GM12878 (cell line): ENCODE data around the gene SEC24A. TPM values are rescaled to one million over a fixed set of nuclear protein-coding genes. Genes with fewer than 3 reads are reported as not detected.

ENCODE experiments used
- ATAC-seq: fragments of 200-7000 bp; cut with Tn5 transposase; 3 replicates; pipeline ENCODE4 v1.9.1; 2020; ENCODE audit warnings: mild to moderate bottlenecking, moderate library complexity
- Bru-seq: library from RNA; stranded (reverse); fragments of 400-500 nt; gene quantifications from one replicate; lab custom pipeline; 2021; lab: Mats Ljungman, UMichigan
- BruChase-seq, 2 experiments: library from RNA; stranded (reverse); fragments of 400-500 nt; gene quantifications; one replicate each; lab custom pipeline; 2021; lab: Mats Ljungman, UMichigan
- BruUV-seq: library from RNA; stranded (reverse); fragments of 400-500 nt; replicated peaks from 2 replicates; lab custom pipeline; 2021; lab: Mats Ljungman, UMichigan
- CTCF ChIA-PET: fragments of 300-600 bp; sonication (Branson Sonifier 250); formaldehyde crosslinking; extraction: SDS; loops from one replicate; lab custom pipeline; 2021; ENCODE audit warnings: inconsistent platforms; lab: Yijun Ruan, JAX
- POLR2A ChIA-PET: fragments of 350-600 bp; formaldehyde crosslinking; extraction: SDS; loops from one replicate; lab custom pipeline; 2021; ENCODE audit warnings: inconsistent platforms; lab: Charles Lee
- RAD21 ChIA-PET: fragments of 300-600 bp; sonication (Branson Sonifier 250); formaldehyde crosslinking; loops from one replicate; lab custom pipeline; 2023; ENCODE audit warnings: antibody characterized with exemption; ENCODE audit not compliant: unreplicated experiment; lab: Charles Lee
- SMC1A ChIA-PET: fragments of 300-600 bp; sonication (Branson Sonifier 250); formaldehyde crosslinking; loops from one replicate; lab custom pipeline; 2023; ENCODE audit not compliant: unreplicated experiment, uncharacterized antibody; lab: Charles Lee
- DNase-seq: peaks from one replicate; pipeline ENCODE4 v3.0.0-alpha.2; 2011; ENCODE audit warnings: low read depth, low spot score
- FAIRE-seq: peaks from 3 replicates; lab custom pipeline; 2011; peaks lifted over from hg19 to GRCh38; lab: Jason Lieb, UNC
- H2AFZ ChIP-seq: 2 replicates; pipeline ENCODE4 v1.6.0; 2011; ENCODE audit warnings: low read depth, low read length, control low read depth; ENCODE audit not compliant: control insufficient read depth
- H3K27ac ChIP-seq: 2 replicates; pipeline ENCODE4 v1.5.1; 2011; ENCODE audit warnings: control low read depth; ENCODE audit not compliant: control insufficient read depth, insufficient read depth
- H3K27me3 ChIP-seq, 2 experiments: replicated peaks in 1 of 2; 2 replicates each; pipeline versions ENCODE4 v1.6.0 to v1.6.1; 2011; ENCODE audit warnings: low read length in 1 of 2; ENCODE audit not compliant: control insufficient read depth in 2 of 2, insufficient read depth in 2 of 2
- H3K36me3 ChIP-seq, 2 experiments: 2 replicates each; pipeline ENCODE4 v1.5.1; 2011; ENCODE audit warnings: low read length in 1 of 2; ENCODE audit not compliant: control insufficient read depth in 2 of 2, insufficient read depth in 2 of 2
- H3K4me1 ChIP-seq: 2 replicates; pipeline ENCODE4 v1.6.1; 2011; ENCODE audit warnings: mild to moderate bottlenecking, low read length, moderate library complexity, mixed read lengths; ENCODE audit not compliant: control insufficient read depth, insufficient read depth
- H3K4me2 ChIP-seq: 2 replicates; pipeline ENCODE4 v1.6.0; 2011; ENCODE audit warnings: control low read depth; ENCODE audit not compliant: control insufficient read depth, insufficient read depth
- H3K4me3 ChIP-seq: fragments of 200-600 bp; sonication (generic); 2 replicates; pipeline ENCODE4 v1.5.1; 2016
- H3K79me2 ChIP-seq: 2 replicates; pipeline ENCODE4 v1.6.0; 2011; ENCODE audit warnings: low read length; ENCODE audit not compliant: control insufficient read depth, insufficient read depth
- H3K9ac ChIP-seq: 2 replicates; pipeline ENCODE4 v1.8.0; 2011; ENCODE audit warnings: low read length, control low read depth, mixed read lengths; ENCODE audit not compliant: control insufficient read depth, insufficient read depth
- H3K9me3 ChIP-seq: replicated peaks from 3 replicates; pipeline ENCODE4 v1.5.1; 2011; ENCODE audit warnings: mild to moderate bottlenecking, low read length; ENCODE audit not compliant: control insufficient read depth, insufficient read depth
- H4K20me1 ChIP-seq: 2 replicates; pipeline ENCODE4 v1.6.0; 2011; ENCODE audit not compliant: control insufficient read depth, insufficient read depth
- CREB1 ChIP-seq: IDR thresholded peaks from 2 replicates; pipeline ENCODE4 v1.6.1; 2012; ENCODE audit warnings: low read depth, mild to moderate bottlenecking, inconsistent platforms
- EGR1 ChIP-seq, 2 experiments: IDR thresholded peaks; 1 replicate in 1 of 2; 2 replicates in 1 of 2; pipeline ENCODE4 v1.6.1; 2011 to 2012; ENCODE audit warnings: low read depth in 2 of 2, low read length in 2 of 2, borderline replicate concordance in 1 of 2, mild to moderate bottlenecking in 1 of 2, moderate library complexity in 1 of 2
- HDAC2 ChIP-seq: fragments of 200-600 bp; sonication (generic); IDR thresholded peaks from 2 replicates; pipeline ENCODE4 v1.6.1; 2017
- IRF4 ChIP-seq: IDR thresholded peaks from 2 replicates; pipeline ENCODE4 v1.6.1; 2011; ENCODE audit warnings: low read depth, low read length
- JUNB ChIP-seq: IDR thresholded peaks from 2 replicates; pipeline ENCODE4 v1.6.1; 2016; ENCODE audit warnings: antibody characterized with exemption, mild to moderate bottlenecking
- PAX8 ChIP-seq: fragments of 450-650 bp; IDR thresholded peaks from 2 replicates; pipeline ENCODE4 v1.6.1; 2017; ENCODE audit warnings: mild to moderate bottlenecking, moderate library complexity
- RB1 ChIP-seq: fragments of 450-650 bp; formaldehyde crosslinking; IDR thresholded peaks from 2 replicates; pipeline ENCODE4 v1.6.1; 2017; ENCODE audit warnings: mild to moderate bottlenecking, borderline replicate concordance
- SMAD1 ChIP-seq: fragments of 450-650 bp; IDR thresholded peaks from 2 replicates; pipeline ENCODE4 v1.6.1; 2018; ENCODE audit warnings: mild to moderate bottlenecking, low read depth; ENCODE audit not compliant: partially characterized antibody
- SMAD5 ChIP-seq: IDR thresholded peaks from 2 replicates; pipeline ENCODE4 v1.6.1; 2016; ENCODE audit warnings: antibody characterized with exemption, low read depth
- TAF1 ChIP-seq: IDR thresholded peaks from 2 replicates; pipeline ENCODE4 v1.6.1; 2011; ENCODE audit warnings: mild to moderate bottlenecking, low read depth, low read length, borderline replicate concordance
- ZNF622 ChIP-seq: fragments of 450-650 bp; IDR thresholded peaks from 2 replicates; pipeline ENCODE4 v1.6.1; 2017; ENCODE audit warnings: mild to moderate bottlenecking, inconsistent platforms
- ZNF687 ChIP-seq: fragments of 450-650 bp; IDR thresholded peaks from 2 replicates; pipeline ENCODE4 v1.6.1; 2017; ENCODE audit warnings: mild to moderate bottlenecking, moderate library complexity
- WGBS: methylation state at CpG from one replicate; pipeline ENCODE4 v1.1.6; 2016; ENCODE audit warnings: low lambda C conversion rate; ENCODE audit not compliant: insufficient replicate concordance, insufficient coverage; ENCODE audit errors: missing lambda C conversion rate; 5-methylcytosine and 5-hydroxymethylcytosine counted together
- in situ Hi-C: fragments of 300-500 bp; cut with MboI; formaldehyde crosslinking; loops from 9 replicates; pipeline ENCODE4 v1.14.3; 2018; ENCODE audit warnings: mixed read lengths
- intact Hi-C: fragments of 100-400 bp; cut with micrococcal nuclease; formaldehyde crosslinking; loops from one replicate; pipeline ENCODE4 v1.14.2; 2022; ENCODE audit not compliant: unreplicated experiment
- long read RNA-seq, 2 experiments: library from polyadenylated mRNA; unstranded; transcript quantifications; one replicate each; pipeline ENCODE4 v2.0.0, GENCODE V29; 2019 to 2020
- polyA minus RNA-seq, 3 experiments: library from RNA; depleted of rRNA, polyadenylated mRNA; stranded (reverse); fragments of >200 nt; gene quantifications; 2 replicates each; pipeline ENCODE4 v1.2.3, GENCODE V29; 2011
- polyA plus RNA-seq, 11 experiments: library from polyadenylated mRNA; depleted of rRNA in 4 of 11; unstranded in 6 of 11; stranded (reverse) in 5 of 11; fragments of >200 nt; fragmentation: Nextera tagmentation in 4 of 11; fragmentation: Illumina TruSeq in 1 of 11; extraction: Ambion mirVana in 4 of 11; extraction: Trizol in 1 of 11; gene quantifications; 1 replicate in 1 of 11; 2 replicates in 10 of 11; pipeline versions ENCODE4 v1.2.1 to v1.2.3, GENCODE V29; 2011 to 2016; ENCODE audit warnings: inconsistent platforms in 2 of 11, missing spikeins in 2 of 11, low read depth in 1 of 11
- total RNA-seq, 4 experiments: library from RNA; depleted of rRNA in 3 of 4; stranded (reverse); fragments of >200 nt in 3 of 4; fragmentation: Illumina TruSeq in 1 of 4; extraction: Trizol in 1 of 4; gene quantifications; 2 replicates each; pipeline versions ENCODE4 v1.2.1 to v1.2.3, GENCODE V29; 2013 to 2021
- TF ChIP-seq, protein P1 (sequence below): fragments of 450-650 bp; IDR thresholded peaks from 2 replicates; pipeline ENCODE4 v1.6.1; 2016; ENCODE audit warnings: mild to moderate bottlenecking

The SEC24A gene
- 66.8 and 76.2 TPM in 2 replicates for total RNA-seq (2013; cell fraction: nucleolus; rRNA removed)
- total RNA-seq (2014; rRNA removed) (14.6 and 16.6 TPM in 2 replicates), total RNA-seq (2014; rRNA removed; fragmentation: Illumina TruSeq; extraction: Trizol) (22.4 and 22.6 TPM in 2 replicates), total RNA-seq (2021) (26.2 and 26.6 TPM in 2 replicates), polyA plus RNA-seq (2011; rRNA removed) (52.2 and 62.2 TPM in 2 replicates), polyA plus RNA-seq (2014; fragmentation: Illumina TruSeq; extraction: Trizol) (26.3 and 31.4 TPM in 2 replicates), polyA plus RNA-seq (2014; fragmentation: Nextera tagmentation; extraction: Ambion mirVana) (10 to 100 TPM in 1 of 2 experiments, 1 to 10 TPM in 1; 7.1 to 12.5 TPM), polyA plus RNA-seq (2014; rRNA removed) (14.4 and 15.8 TPM in 2 replicates), polyA plus RNA-seq (2016; fragmentation: Nextera tagmentation; extraction: Ambion mirVana) (10 to 100 TPM; 23.2 to 23.3 TPM), polyA minus RNA-seq (2011; rRNA and poly(A)+ RNA removed) (72.9 and 82.0 TPM in 2 replicates), Bru-seq, nascent RNA (percentile 86 among the genes with signal in this experiment), BruChase-seq, experiment 1, labeled RNA remaining after a 6-hour chase (percentile 90 among the genes with signal in this experiment), BruChase-seq, experiment 2, labeled RNA remaining after a 2-hour chase (percentile 91 among the genes with signal in this experiment)
- polyA plus RNA-seq (2011; ENCODE audit: low read depth) = 14.3 TPM
- 28.7 and 38.6 TPM in 2 replicates for polyA plus RNA-seq (2011; cell fraction: cytosol; rRNA removed)
- polyA plus RNA-seq (2011; cell fraction: nucleus; rRNA removed) = 26.1 and 34.9 TPM in 2 replicates
- 18.9 and 29.3 TPM in 2 replicates for polyA plus RNA-seq (2012)
- 24.1 and 26.5 TPM in 2 replicates for polyA minus RNA-seq (2011; cell fraction: cytosol; rRNA and poly(A)+ RNA removed)
- 28.5 and 42.1 TPM in 2 replicates for polyA minus RNA-seq (2011; cell fraction: nucleus; rRNA and poly(A)+ RNA removed)
- long read RNA-seq, experiment 1, full-length matches to known transcripts = 8 of 11 reads
- long read RNA-seq, experiment 1, partial matches to known transcripts = 3 of 11 reads
- long read RNA-seq, experiment 1, other reads (novel, unspliced or antisense) = 0 of 11 reads
- long read RNA-seq, experiment 2, partial matches to known transcripts = 10 of 18 reads
- long read RNA-seq, experiment 2, other reads (novel, unspliced or antisense) = 8 of 18 reads

- ChIA-PET RAD21 (interaction anchor here (0.9 to 1.3 kb wide), 6 partner anchors 11 to 87 kb away, joined by 3 to 4 read pairs (median 3); no protein-coding TSS in a partner anchor), SMC1A (interaction anchor here (0.5 to 4.3 kb wide), 4 partner anchors 13 to 61 kb away, joined by 3 to 31 read pairs (median 4); no protein-coding TSS in a partner anchor), CTCF (interaction anchor here (1.0 to 1.6 kb wide), 3 partner anchors 55 to 237 kb away, joined by 3 to 4 read pairs (median 4); partner anchors contain the start of gene CDKN2AIPNL), POLR2A (interaction anchor here (0.5 to 3.9 kb wide), 6 partner anchors 14 to 141 kb away, joined by 3 to 22 read pairs (median 4); partner anchors contain the start of gene CAMLG)
- under 1% methylated on average over 62 of the region's 69 CpGs for WGBS
- DNase-seq (no peak), ATAC-seq (peak; percentile 89), FAIRE-seq (peak; percentile 47)
- BruUV-seq = no TSS peak
- Histone ChIP-seq H3K9ac (peak within 1 kb of the TSS; percentile 99), H3K9me3 (no peaks in the 10 kb centered on the region; the same call in 2 of the 3 replicates), H3K27ac (peak within 1 kb of the TSS; percentile 98), H3K27me3 (no peaks in the 10 kb centered on the region), H2AFZ (peak within 1 kb of the TSS; percentile 66), H3K4me3 (peak within 1 kb of the TSS; percentile 100), H3K4me1 (peaks cover 18% of the 10 kb centered on the region), H4K20me1 (no peaks in the 10 kb centered on the region), H3K4me2 (peak within 1 kb of the TSS; percentile 69), H3K79me2 (peaks cover 60% of the 10 kb centered on the region), H3K36me3 (no peaks in the 10 kb centered on the region)
- in situ Hi-C loops = no loop called here
- intact Hi-C loops = loop anchor here (1.0 to 5.0 kb wide), 3 partner anchors 16 to 106 kb away; partner anchors contain the start of gene SAR1B
- TF ChIP-seq CREB1 (peak; percentile 85), ZNF687 (peak; percentile 86), HDAC2 (no peak), JUNB (no peak), RB1 (0 out of 2 replicates have a peak, but pooled peaks have one; percentile 38), IRF4 (0 out of 2 replicates have a peak, but pooled peaks have one; percentile 5), EGR1 (IDR thresholded peaks at IDR 0.05; ENCODE audit: borderline replicate concordance in 1 of 2, low read depth in 2 of 2, low read length in 2 of 2) (peak in 1 of 2 experiments; percentile 46; a peak in 1 of 3 replicates), SMAD5 (peak; percentile 62), SMAD1 (peak; percentile 26), ZNF622 (no peak), PAX8 (0 out of 2 replicates have a peak, but pooled peaks have one; percentile 13), TAF1 (peak; percentile 73)
- TF ChIP-seq, protein P1, sequence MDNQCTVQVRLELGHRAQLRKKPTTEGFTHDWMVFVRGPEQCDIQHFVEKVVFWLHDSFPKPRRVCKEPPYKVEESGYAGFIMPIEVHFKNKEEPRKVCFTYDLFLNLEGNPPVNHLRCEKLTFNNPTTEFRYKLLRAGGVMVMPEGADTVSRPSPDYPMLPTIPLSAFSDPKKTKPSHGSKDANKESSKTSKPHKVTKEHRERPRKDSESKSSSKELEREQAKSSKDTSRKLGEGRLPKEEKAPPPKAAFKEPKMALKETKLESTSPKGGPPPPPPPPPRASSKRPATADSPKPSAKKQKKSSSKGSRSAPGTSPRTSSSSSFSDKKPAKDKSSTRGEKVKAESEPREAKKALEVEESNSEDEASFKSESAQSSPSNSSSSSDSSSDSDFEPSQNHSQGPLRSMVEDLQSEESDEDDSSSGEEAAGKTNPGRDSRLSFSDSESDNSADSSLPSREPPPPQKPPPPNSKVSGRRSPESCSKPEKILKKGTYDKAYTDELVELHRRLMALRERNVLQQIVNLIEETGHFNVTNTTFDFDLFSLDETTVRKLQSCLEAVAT = peak; percentile 24
Measured at GRCh38 chr5:134648425-134649162, at the start of gene SEC24A. TSS of gene SEC24A (plus strand) at chr5:134648785. CDS start at chr5:134649077, 292 bp downstream.
